ENCODE results near the gene PARD3B.

- TF ChIP-seq CTCF (IDR thresholded peaks at IDR 0.05; ENCODE audit: insufficient read depth, low read length, poor library complexity, severe bottlenecking) (no peak), EZH2phosphoT487 (conservative IDR thresholded peaks at IDR 0.05; ENCODE audit: low read length) (no peak)
These were observed 386.3 kb downstream of the PARD3B start for GRCh38 chr2:204931562-204931961.

All from SU-DHL-6 (cell line).